K562 (cell line): ENCODE results near the gene PPP1R16B. TPM values are rescaled to one million over a fixed set of nuclear protein-coding genes. Genes with fewer than 3 reads are reported as not detected.

Source experiments
- ATF6 ChIP-seq: sonication (generic); formaldehyde crosslinking; IDR thresholded peaks from 2 replicates; pipeline ENCODE4 v1.4.0; 2020; ENCODE audit warnings: mild to moderate bottlenecking, missing genetic modification reagents
- BRF2 ChIP-seq: IDR thresholded peaks from 3 replicates; pipeline ENCODE4 v1.6.1; 2011; ENCODE audit warnings: borderline replicate concordance, mild to moderate bottlenecking; ENCODE audit not compliant: insufficient read length, insufficient read depth
- CBX1 ChIP-seq: sonication (generic); IDR thresholded peaks from 2 replicates; pipeline ENCODE4 v1.6.1; 2016; ENCODE audit warnings: antibody characterized with exemption, low read depth, mild to moderate bottlenecking
- CTBP1 ChIP-seq: fragments of 450-650 bp; IDR thresholded peaks from 2 replicates; pipeline ENCODE4 v1.6.1; 2016; ENCODE audit warnings: borderline replicate concordance
- EHMT2 ChIP-seq: fragments of 450-650 bp; IDR thresholded peaks from 2 replicates; pipeline ENCODE4 v1.6.1; 2018; ENCODE audit warnings: antibody characterized with exemption
- MIER1 ChIP-seq: fragments of 450-650 bp; IDR thresholded peaks from 2 replicates; pipeline ENCODE4 v1.6.1; 2016; ENCODE audit warnings: antibody characterized with exemption, mild to moderate bottlenecking, low read depth
- MXD1 ChIP-seq: fragments of 250-450 bp; sonication (Bioruptor Pico); IDR thresholded peaks from 2 replicates; pipeline ENCODE4 v1.8.0; 2021; ENCODE audit warnings: borderline replicate concordance, mild to moderate bottlenecking, moderate library complexity; ENCODE audit not compliant: poor library complexity, severe bottlenecking
- NFATC3 ChIP-seq: fragments of 450-650 bp; IDR thresholded peaks from 2 replicates; pipeline ENCODE4 v1.6.1; 2017; ENCODE audit warnings: mild to moderate bottlenecking
- NR2C2 ChIP-seq, 2 experiments: fragments of 200-800 bp in 1 of 2; sonication (Bioruptor generic) in 1 of 2; sonication (generic) in 1 of 2; formaldehyde crosslinking in 1 of 2; IDR thresholded peaks; 2 replicates each; pipeline versions ENCODE4 v1.6.1 to v1.8.0; 2016 to 2022; ENCODE audit warnings: mild to moderate bottlenecking in 1 of 2, missing compliant biosample characterization in 1 of 2, missing genetic modification characterization in 1 of 2, missing genetic modification reagents in 1 of 2
- NR2F6 ChIP-seq: fragments of 450-650 bp; formaldehyde crosslinking; IDR thresholded peaks from 2 replicates; pipeline ENCODE4 v1.4.0; 2020; ENCODE audit warnings: mild to moderate bottlenecking
- NR3C1 ChIP-seq: sonication (generic); formaldehyde crosslinking; IDR thresholded peaks from 2 replicates; pipeline ENCODE4 v1.8.1; 2022; ENCODE audit warnings: missing genetic modification reagents
- PHB2 ChIP-seq: fragments of 450-650 bp; IDR thresholded peaks from 2 replicates; pipeline ENCODE4 v1.6.1; 2017; ENCODE audit warnings: low read depth
- RBM25 ChIP-seq: fragments of 200-400 bp; formaldehyde crosslinking; IDR thresholded peaks from 2 replicates; pipeline ENCODE4 v1.6.1; 2018; ENCODE audit warnings: low read length, low read depth, moderate library complexity; ENCODE audit not compliant: severe bottlenecking
- SREBF1 ChIP-seq: fragments of 150-350 bp; IDR thresholded peaks from 2 replicates; pipeline ENCODE4 v1.6.1; 2014; ENCODE audit warnings: antibody characterized with exemption, low read depth, low read length, borderline replicate concordance
- ZHX1 ChIP-seq: fragments of 150-350 bp; conservative IDR thresholded peaks from 2 replicates; pipeline ENCODE4 v1.6.1; 2014; ENCODE audit warnings: low read length
- ZNF134 ChIP-seq: fragments of 250-450 bp; sonication (Bioruptor Pico); conservative IDR thresholded peaks from 2 replicates; pipeline ENCODE4 v1.4.0; 2020
- ZNF589 ChIP-seq: fragments of 200-800 bp; sonication (Bioruptor generic); IDR thresholded peaks from 2 replicates; pipeline ENCODE4 v1.6.1; 2016; ENCODE audit warnings: low read depth, missing genetic modification characterization, missing compliant biosample characterization
- polyA plus RNA-seq, 8 experiments: library from polyadenylated mRNA; depleted of rRNA in 4 of 8; stranded (reverse) in 5 of 8; unstranded in 3 of 8; fragments of >200 nt; fragmentation: Nextera tagmentation in 2 of 8; fragmentation: Illumina TruSeq in 1 of 8; extraction: Ambion mirVana in 2 of 8; extraction: Trizol in 1 of 8; gene quantifications; 2 replicates each; pipeline versions ENCODE4 v1.2.1 to v1.2.3, GENCODE V29; 2011 to 2014; ENCODE audit warnings: inconsistent platforms in 1 of 8, missing spikeins in 1 of 8
- total RNA-seq, 7 experiments: library from RNA; depleted of rRNA in 6 of 7; stranded (reverse); fragments of >200 nt in 6 of 7; fragmentation: Illumina TruSeq in 2 of 7; extraction: Trizol in 2 of 7; gene quantifications; 2 replicates each; pipeline versions ENCODE4 v1.2.1 to v1.2.3, GENCODE V29; 2011 to 2021; ENCODE audit warnings: low replicate concordance in 1 of 7
- TF ChIP-seq, protein P1 (sequence below): fragments of 250-450 bp; sonication (Bioruptor Pico); IDR thresholded peaks from 2 replicates; pipeline ENCODE4 v1.4.0; 2020; ENCODE audit warnings: mild to moderate bottlenecking, moderate library complexity

The PPP1R16B gene
- total and polyA plus RNA-seq, 9 of the 15 experiments (the other 6 are each of a cell fraction or from before 2014, with no cell fraction given) = 1.5 to 11.5 (median 6.8) TPM

- no peak for TF ChIP-seq MIER1
- TF ChIP-seq NR2F6 (CRISPR knock-in tag) = no peak
- no peak for TF ChIP-seq NFATC3
- peak; percentile 83 for TF ChIP-seq RBM25
- no peak for TF ChIP-seq ZNF134 (CRISPR knock-in tag)
- no peak for TF ChIP-seq CTBP1
- TF ChIP-seq BRF2 = no peak
- TF ChIP-seq, protein P1, sequence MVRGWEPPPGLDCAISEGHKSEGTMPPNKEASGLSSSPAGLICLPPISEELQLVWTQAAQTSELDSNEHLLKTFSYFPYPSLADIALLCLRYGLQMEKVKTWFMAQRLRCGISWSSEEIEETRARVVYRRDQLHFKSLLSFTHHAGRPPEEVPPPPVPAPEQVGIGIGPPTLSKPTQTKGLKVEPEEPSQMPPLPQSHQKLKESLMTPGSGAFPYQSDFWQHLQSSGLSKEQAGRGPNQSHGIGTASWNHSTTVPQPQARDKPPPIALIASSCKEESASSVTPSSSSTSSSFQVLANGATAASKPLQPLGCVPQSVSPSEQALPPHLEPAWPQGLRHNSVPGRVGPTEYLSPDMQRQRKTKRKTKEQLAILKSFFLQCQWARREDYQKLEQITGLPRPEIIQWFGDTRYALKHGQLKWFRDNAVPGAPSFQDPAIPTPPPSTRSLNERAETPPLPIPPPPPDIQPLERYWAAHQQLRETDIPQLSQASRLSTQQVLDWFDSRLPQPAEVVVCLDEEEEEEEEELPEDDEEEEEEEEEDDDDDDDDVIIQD (CRISPR knock-in tag) = no peak
- TF ChIP-seq NR3C1 (CRISPR knock-in tag) = no peak
- no peak for TF ChIP-seq SREBF1
- 0 out of 2 replicates have a peak, but pooled peaks have one; percentile 36 for TF ChIP-seq CBX1
- TF ChIP-seq PHB2 = no peak
- no peak for TF ChIP-seq ZNF589 (CRISPR knock-in tag)
- no peak for TF ChIP-seq MXD1 (CRISPR knock-in tag)
- TF ChIP-seq ATF6 (CRISPR knock-in tag) = no peak
- TF ChIP-seq ZHX1 = no peak
- no peak for TF ChIP-seq EHMT2
- no peak for TF ChIP-seq NR2C2 (CRISPR knock-in tag; IDR thresholded peaks at IDR 0.05)
- TF ChIP-seq NR2C2 (tag; IDR thresholded peaks at IDR 0.05) = no peak
Observed at GRCh38 chr20:38831995-38832620, 26.6 kb downstream of the PPP1R16B start (continued).
